MM.1S (cell line): Measurements from ENCODE around the gene PTBP2.

Source experiments
- DNase-seq: peaks from one replicate; pipeline ENCODE4 v3.0.0-alpha.2; 2015
- H2AFZ ChIP-seq: fragments of 300-600 bp; sonication (generic); 2 replicates; pipeline ENCODE4 v1.6.0; 2016; ENCODE audit warnings: antibody characterized with exemption, low read length
- H3F3A ChIP-seq: fragments of 300-600 bp; sonication (generic); 2 replicates; pipeline ENCODE4 v1.6.1; 2016; ENCODE audit warnings: mild to moderate bottlenecking, antibody characterized with exemption, low read length, moderate library complexity, mixed read lengths; ENCODE audit not compliant: insufficient read depth
- H3K27ac ChIP-seq: fragments of 300-600 bp; sonication (generic); 2 replicates; pipeline ENCODE4 v1.5.1; 2016; ENCODE audit warnings: mild to moderate bottlenecking, low read length
- H3K27me3 ChIP-seq: fragments of 300-600 bp; sonication (generic); replicated peaks from 2 replicates; pipeline ENCODE4 v1.6.0; 2016; ENCODE audit warnings: low read length; ENCODE audit not compliant: insufficient read depth
- H3K36me3 ChIP-seq: fragments of 300-600 bp; sonication (generic); replicated peaks from 2 replicates; pipeline ENCODE4 v1.6.1; 2016; ENCODE audit warnings: mild to moderate bottlenecking, low read length, mixed read lengths; ENCODE audit not compliant: insufficient read depth
- H3K4me1 ChIP-seq: fragments of 300-600 bp; sonication (generic); 2 replicates; pipeline ENCODE4 v1.6.1; 2016; ENCODE audit warnings: low read length, mixed read lengths
- H3K4me2 ChIP-seq: fragments of 300-600 bp; sonication (generic); 2 replicates; pipeline ENCODE4 v1.6.0; 2016; ENCODE audit warnings: low read depth, low read length
- H3K4me3 ChIP-seq: fragments of 300-600 bp; sonication (generic); 2 replicates; pipeline ENCODE4 v1.5.1; 2016; ENCODE audit warnings: low read length, mixed read lengths
- H3K79me2 ChIP-seq: fragments of 300-600 bp; sonication (generic); 2 replicates; pipeline ENCODE4 v1.6.1; 2016; ENCODE audit warnings: mixed run types, low read length, mixed read lengths
- H3K9ac ChIP-seq: fragments of 300-600 bp; sonication (generic); 2 replicates; pipeline ENCODE4 v1.6.1; 2016; ENCODE audit warnings: low read length, mixed read lengths
- H3K9me2 ChIP-seq: fragments of 300-600 bp; sonication (generic); replicated peaks from 2 replicates; pipeline ENCODE4 v1.6.1; 2016; ENCODE audit warnings: mild to moderate bottlenecking, low read length, mixed read lengths; ENCODE audit not compliant: insufficient read depth
- H3K9me3 ChIP-seq: fragments of 300-600 bp; sonication (generic); replicated peaks from 2 replicates; pipeline ENCODE4 v1.6.1; 2016; ENCODE audit warnings: mild to moderate bottlenecking, low read length, mixed read lengths; ENCODE audit not compliant: insufficient read depth
- H4K20me1 ChIP-seq: fragments of 300-600 bp; sonication (generic); 2 replicates; pipeline ENCODE4 v1.6.1; 2016; ENCODE audit warnings: mild to moderate bottlenecking, low read length, moderate library complexity, mixed read lengths; ENCODE audit not compliant: insufficient read depth
- CTCF ChIP-seq: fragments of 300-600 bp; sonication (generic); IDR thresholded peaks from 2 replicates; pipeline ENCODE4 v1.5.1; 2016; ENCODE audit warnings: antibody characterized with exemption, low read length, mixed read lengths
- EZH2 ChIP-seq: fragments of 300-600 bp; sonication (generic); optimal IDR thresholded peaks from 2 replicates; pipeline ENCODE3; 2017; ENCODE audit warnings: low read depth, mild to moderate bottlenecking, antibody characterized with exemption, low read length, mixed read lengths
- EZH2phosphoT487 ChIP-seq: fragments of 300-600 bp; sonication (generic); IDR thresholded peaks from 2 replicates; pipeline ENCODE4 v1.6.1; 2018; ENCODE audit warnings: antibody characterized with exemption, low read length

The PTBP2 gene

GRCh38 chr1:96722161-96722922, 758 bp downstream of the PTBP2 start:
- Histone ChIP-seq H3F3A (no peaks in the 10 kb centered on the region), H4K20me1 (no peaks in the 10 kb centered on the region), H3K4me2 (peak overlapping the region; percentile 84), H3K9ac (peak overlapping the region; percentile 74), H3K9me3 (no peaks in the 10 kb centered on the region), H3K36me3 (no peaks in the 10 kb centered on the region), H3K79me2 (peaks cover 16% of the 10 kb centered on the region), H3K27ac (peak overlapping the region; percentile 16; the same call in 1 of the 2 replicates), H3K4me3 (peak overlapping the region; percentile 75), H3K27me3 (no peaks in the 10 kb centered on the region), H2AFZ (peak overlapping the region; percentile 70), H3K4me1 (no peaks in the 10 kb centered on the region), H3K9me2 (no peaks in the 10 kb centered on the region)
- TF ChIP-seq EZH2 (no peak), EZH2phosphoT487 (no peak), CTCF (no peak)
- peak; percentile 6 for DNase-seq

- H3K4me2 ChIP-seq: peak overlapping the region; percentile 84
- DNase-seq: no peak
- H3K9me2 ChIP-seq: no peaks in the 10 kb centered on the region
- H3K9ac ChIP-seq: peak overlapping the region; percentile 74; the same call in 1 of the 2 replicates
- no peaks in the 10 kb centered on the region for H3K36me3 ChIP-seq
- H3K4me1 ChIP-seq: no peaks in the 10 kb centered on the region
- TF ChIP-seq EZH2 (no peak), CTCF (no peak), EZH2phosphoT487 (no peak)
- no peaks in the 10 kb centered on the region for H4K20me1 ChIP-seq
- H3K4me3 ChIP-seq: peak overlapping the region; percentile 75
- no peaks in the 10 kb centered on the region for H3K27me3 ChIP-seq
- H3K79me2 ChIP-seq: peaks cover 16% of the 10 kb centered on the region
- H3K27ac ChIP-seq: no peak overlapping the region
- H2AFZ ChIP-seq: no peak overlapping the region
- no peaks in the 10 kb centered on the region for H3F3A ChIP-seq
- no peaks in the 10 kb centered on the region for H3K9me3 ChIP-seq
These were observed 1.4 kb downstream of the PTBP2 start for GRCh38 chr1:96722958-96723357.

GRCh38 chr1:96723377-96723776, 1.8 kb downstream of the PTBP2 start:
- no peak for DNase-seq
- H3K79me2 ChIP-seq: peaks cover 16% of the 10 kb centered on the region
- no peaks in the 10 kb centered on the region for H3K4me1 ChIP-seq
- 0 out of 2 replicates have a peak overlapping the region, but pooled peaks have one; percentile 75 for H3K4me3 ChIP-seq
- no peak overlapping the region for H3K9ac ChIP-seq
- no peaks in the 10 kb centered on the region for H3K9me3 ChIP-seq
- no peaks in the 10 kb centered on the region for H3K36me3 ChIP-seq
- H3K27me3 ChIP-seq: no peaks in the 10 kb centered on the region
- H3K9me2 ChIP-seq: no peaks in the 10 kb centered on the region
- TF ChIP-seq EZH2 (no peak), CTCF (no peak), EZH2phosphoT487 (no peak)
- H4K20me1 ChIP-seq: no peaks in the 10 kb centered on the region
- no peak overlapping the region for H2AFZ ChIP-seq
- no peak overlapping the region for H3K27ac ChIP-seq
- no peaks in the 10 kb centered on the region for H3F3A ChIP-seq
- peak overlapping the region; percentile 84 for H3K4me2 ChIP-seq
